Peyer's patch (tissue), 4 donors: ENCODE measurements around the gene C20orf173. TPM values are rescaled to one million over a fixed set of nuclear protein-coding genes. Genes with fewer than 3 reads are reported as not detected.

ENCODE experiments used
- DNase-seq, 3 donors: peaks; one replicate each; pipeline ENCODE4 v3.0.0-alpha.2; 2017 to 2019
- H3K27ac ChIP-seq, 4 donors: fragments of 200-600 bp; sonication (generic); one replicate each; pipeline ENCODE4 v1.5.1; 2016 to 2019
- H3K27me3 ChIP-seq, 2 donors: fragments of 200-600 bp; sonication (generic); one replicate each; pipeline ENCODE4 v1.5.1; 2019
- H3K36me3 ChIP-seq, 3 donors: fragments of 200-600 bp; sonication (generic); one replicate each; pipeline ENCODE4 v1.5.1; 2016 to 2019
- H3K4me1 ChIP-seq, 4 donors: fragments of 200-600 bp; sonication (generic); one replicate each; pipeline ENCODE4 v1.5.1; 2016 to 2019
- H3K4me3 ChIP-seq, 4 donors: fragments of 200-600 bp; sonication (generic); 1 replicate in 3 of 4; 2 replicates in 1 of 4; pipeline ENCODE4 v1.5.1; 2016 to 2019; ENCODE audit warnings: mild to moderate bottlenecking in 1 of 4
- H3K9me3 ChIP-seq, 4 donors: fragments of 200-600 bp; sonication (generic); one replicate each; pipeline ENCODE4 v1.5.1; 2016 to 2019; ENCODE audit warnings: mild to moderate bottlenecking in 1 of 4
- CTCF ChIP-seq, 6 experiments: fragments of 450-650 bp in 4 of 6; fragments of 200-600 bp in 2 of 6; sonication (generic) in 1 of 6; IDR thresholded peaks; one replicate each; pipeline ENCODE4 v1.5.1; 2017 to 2019; ENCODE audit warnings: antibody characterized with exemption in 6 of 6, mild to moderate bottlenecking in 3 of 6, moderate library complexity in 1 of 6
- POLR2A ChIP-seq, 2 donors: fragments of 450-650 bp; IDR thresholded peaks; one replicate each; pipeline ENCODE4 v1.5.1; 2017; ENCODE audit warnings: antibody characterized with exemption in 2 of 2, mild to moderate bottlenecking in 2 of 2, moderate library complexity in 2 of 2
- total RNA-seq, 4 donors: library from RNA; depleted of rRNA; stranded (reverse); fragments of >200 nt; gene quantifications; one replicate each; pipeline ENCODE4 v1.1.0, GENCODE V29; 2016

The C20orf173 gene
- total RNA-seq, 4 donors from 2014 or later, result not detected

GRCh38 chr20:35510951-35511735 lies 18.3 kb downstream of the C20orf173 start:
- H3K36me3 ChIP-seq, result peaks cover 0 to 45% (median 0%) of the 10 kb centered on the region in 3 donors
- no peak for DNase-seq
- no peaks in the 10 kb centered on the region for H3K9me3 ChIP-seq
- H3K4me1 ChIP-seq, result peaks cover 0 to 6% (median 0%) of the 10 kb centered on the region in 4 donors
- H3K27me3 ChIP-seq, result no peaks in the 10 kb centered on the region
- no peak overlapping the region for H3K27ac ChIP-seq
- no peak for TF ChIP-seq CTCF (IDR thresholded peaks at IDR 0.05)
- TF ChIP-seq POLR2A (IDR thresholded peaks at IDR 0.05), result no peak
- H3K4me3 ChIP-seq, result no peak overlapping the region

GRCh38 chr20:35508493-35509218 lies 20.8 kb downstream of the C20orf173 start:
- no peaks in the 10 kb centered on the region for H3K27me3 ChIP-seq
- no peak overlapping the region for H3K27ac ChIP-seq
- TF ChIP-seq POLR2A (IDR thresholded peaks at IDR 0.05), result no peak
- TF ChIP-seq CTCF (IDR thresholded peaks at IDR 0.05), result no peak
- DNase-seq, result peak in 1 of 3 donors; percentile 37
- H3K36me3 ChIP-seq, result peaks cover 0 to 57% (median 0%) of the 10 kb centered on the region in 3 donors
- peaks cover 0 to 8% (median 0%) of the 10 kb centered on the region in 4 donors for H3K4me1 ChIP-seq
- no peak overlapping the region for H3K4me3 ChIP-seq
- H3K9me3 ChIP-seq, result no peaks in the 10 kb centered on the region

- H3K27ac ChIP-seq, result peak overlapping the region in 1 of 4 donors; percentile 8
- no peak for DNase-seq
- peaks cover 0 to 8% (median 0%) of the 10 kb centered on the region in 4 donors for H3K4me1 ChIP-seq
- H3K27me3 ChIP-seq, result no peaks in the 10 kb centered on the region
- no peak overlapping the region for H3K4me3 ChIP-seq
- TF ChIP-seq POLR2A (IDR thresholded peaks at IDR 0.05) (no peak), CTCF (IDR thresholded peaks at IDR 0.05) (no peak)
- peaks cover 0 to 72% (median 0%) of the 10 kb centered on the region in 3 donors for H3K36me3 ChIP-seq
- H3K9me3 ChIP-seq, result no peaks in the 10 kb centered on the region
These were observed 22.4 kb downstream of the C20orf173 start for GRCh38 chr20:35506872-35507638.

- H3K4me1 ChIP-seq, result peaks cover 0 to 8% (median 0%) of the 10 kb centered on the region in 4 donors
- no peak for TF ChIP-seq CTCF (IDR thresholded peaks at IDR 0.05)
- no peak for TF ChIP-seq POLR2A (IDR thresholded peaks at IDR 0.05)
- peaks cover 0 to 72% (median 0%) of the 10 kb centered on the region in 3 donors for H3K36me3 ChIP-seq
- H3K9me3 ChIP-seq, result no peaks in the 10 kb centered on the region
- H3K27ac ChIP-seq, result peak overlapping the region in 1 of 4 donors; percentile 8
- H3K27me3 ChIP-seq, result no peaks in the 10 kb centered on the region
- no peak overlapping the region for H3K4me3 ChIP-seq
- no peak for DNase-seq
These were observed 23.3 kb downstream of the C20orf173 start for GRCh38 chr20:35506179-35506578.

GRCh38 chr20:35504751-35505150 lies 24.7 kb downstream of the C20orf173 start:
- no peaks in the 10 kb centered on the region for H3K27me3 ChIP-seq
- H3K9me3 ChIP-seq, result no peaks in the 10 kb centered on the region
- TF ChIP-seq POLR2A (IDR thresholded peaks at IDR 0.05) (no peak), CTCF (IDR thresholded peaks at IDR 0.05) (no peak)
- DNase-seq, result no peak
- peaks cover 0 to 8% (median 0%) of the 10 kb centered on the region in 4 donors for H3K4me1 ChIP-seq
- H3K4me3 ChIP-seq, result no peak overlapping the region
- no peak overlapping the region for H3K27ac ChIP-seq
- H3K36me3 ChIP-seq, result peaks cover 0 to 71% (median 0%) of the 10 kb centered on the region in 3 donors
